ENCODE measurements around the gene NT5DC1. TPM values are rescaled to one million over a fixed set of nuclear protein-coding genes. Genes with fewer than 3 reads are reported as not detected.

NT5DC1 gene
- total and polyA plus RNA-seq, 10 of the 15 experiments (the other 5 are each of a cell fraction or from before 2014, with no cell fraction given) = 40.8 to 140 (median 66.8) TPM

- TF ChIP-seq ZBTB4 (CRISPR knock-in tag; IDR thresholded peaks at IDR 0.05) (no peak), STAT1 (conservative IDR thresholded peaks at IDR 0.05) (no peak), BCL11A (IDR thresholded peaks at IDR 0.05; ENCODE audit: low read depth, low read length) (0 out of 2 replicates have a peak, but pooled peaks have one; percentile 3), SIX5 (IDR thresholded peaks at IDR 0.05; ENCODE audit: low read depth, low read length, severe bottlenecking) (no peak), EZH2 (IDR thresholded peaks at IDR 0.05; ENCODE audit: borderline replicate concordance, control insufficient read depth, low read depth, low read length) (no peak), FOXM1 (IDR thresholded peaks at IDR 0.05; ENCODE audit: low read depth, low read length) (no peak), CHD1 (IDR thresholded peaks at IDR 0.05; ENCODE audit: low read depth, low read length) (0 out of 2 replicates have a peak, but pooled peaks have one; percentile 66), IRF3 (IDR thresholded peaks at IDR 0.05) (no peak), ZNF207 (IDR thresholded peaks at IDR 0.05; ENCODE audit: borderline replicate concordance) (no peak), EGR1 (IDR thresholded peaks at IDR 0.05; ENCODE audit: borderline replicate concordance in 1 of 2, low read depth in 2 of 2, low read length in 2 of 2) (peak in 1 of 2 experiments; percentile 95; a peak in 2 of 3 replicates), BHLHE40 (IDR thresholded peaks at IDR 0.05; ENCODE audit: borderline replicate concordance in 1 of 2, low read depth in 2 of 2, low read length in 1 of 2) (0 out of 4 replicates have a peak, but pooled peaks have one; percentile 4 to 42), ZSCAN29 (IDR thresholded peaks at IDR 0.05) (no peak), EP300 (IDR thresholded peaks at IDR 0.05; ENCODE audit: borderline replicate concordance in 1 of 2, control insufficient read depth in 1 of 2, low read depth in 2 of 2, low read length in 2 of 2) (0 out of 4 replicates have a peak, but pooled peaks of 1 of the 2 experiments have one; percentile 33), E2F4 (IDR thresholded peaks at IDR 0.05; ENCODE audit: low read depth, low read length) (no peak), MEF2A (IDR thresholded peaks at IDR 0.05; ENCODE audit: insufficient read depth, low read depth, low read length) (peak; percentile 79), MXI1 (IDR thresholded peaks at IDR 0.05; ENCODE audit: low read depth, low read length) (peak; percentile 62), CHD4 (IDR thresholded peaks at IDR 0.05) (no peak), WRNIP1 (IDR thresholded peaks at IDR 0.05; ENCODE audit: borderline replicate concordance, low read depth, low read length) (no peak), HDAC6 (IDR thresholded peaks at IDR 0.05; ENCODE audit: unreplicated experiment) (no peak), TBL1XR1 (IDR thresholded peaks at IDR 0.05; ENCODE audit: low read depth, low read length) (no peak), BACH1 (IDR thresholded peaks at IDR 0.05; ENCODE audit: borderline replicate concordance) (peak; percentile 61; the same call in 1 of the 2 replicates), KDM1A (IDR thresholded peaks at IDR 0.05; ENCODE audit: borderline replicate concordance) (no peak), PAX5 (IDR thresholded peaks at IDR 0.05; ENCODE audit: borderline replicate concordance, low read depth, low read length) (no peak), CBX5 (IDR thresholded peaks at IDR 0.05; ENCODE audit: low read depth) (no peak), NR2C1 (IDR thresholded peaks at IDR 0.05) (no peak)
Observed at GRCh38 chr6:116279232-116280160, 178.8 kb downstream of the NT5DC1 start, which contains the start of gene TSPYL1 (continued).

Data from GM12878 (cell line).